HepG2 (cell line): ENCODE measurements around the gene CKLF. TPM values are rescaled to one million over a fixed set of nuclear protein-coding genes. Genes with fewer than 3 reads are reported as not detected.

Source experiments
- AKNA ChIP-seq: sonication (generic); formaldehyde crosslinking; IDR thresholded peaks from 2 replicates; pipeline ENCODE4 v1.4.0; 2020; ENCODE audit warnings: missing genetic modification reagents, borderline replicate concordance
- ATF6 ChIP-seq: sonication (generic); formaldehyde crosslinking; conservative IDR thresholded peaks from 2 replicates; pipeline ENCODE4 v1.4.0; 2020; ENCODE audit warnings: missing genetic modification reagents
- CHD4 ChIP-seq: fragments of 200-600 bp; sonication (generic); IDR thresholded peaks from 2 replicates; pipeline ENCODE4 v1.7.0; 2017; ENCODE audit warnings: mild to moderate bottlenecking, low read length, borderline replicate concordance
- GLI4 ChIP-seq: sonication (generic); formaldehyde crosslinking; IDR thresholded peaks from 2 replicates; pipeline ENCODE4 v1.5.1; 2020; ENCODE audit warnings: missing genetic modification reagents, mild to moderate bottlenecking, moderate library complexity, borderline replicate concordance
- GMEB1 ChIP-seq: sonication (generic); formaldehyde crosslinking; IDR thresholded peaks from 2 replicates; pipeline ENCODE4 v1.5.1; 2020; ENCODE audit warnings: missing genetic modification reagents, mild to moderate bottlenecking, borderline replicate concordance
- GTF3A ChIP-seq: sonication (generic); formaldehyde crosslinking; conservative IDR thresholded peaks from 2 replicates; pipeline ENCODE4 v1.4.0; 2020; ENCODE audit warnings: mild to moderate bottlenecking, missing genetic modification reagents
- KMT2B ChIP-seq: IDR thresholded peaks from 2 replicates; pipeline ENCODE4 v1.6.1; 2016; ENCODE audit warnings: missing genetic modification reagents, missing compliant biosample characterization
- MEIS2 ChIP-seq: sonication (generic); formaldehyde crosslinking; IDR thresholded peaks from 2 replicates; pipeline ENCODE4 v1.9.0; 2021; ENCODE audit warnings: mild to moderate bottlenecking, missing genetic modification reagents
- NR0B2 ChIP-seq: sonication (generic); formaldehyde crosslinking; IDR thresholded peaks from 2 replicates; pipeline ENCODE4 v1.4.0; 2020; ENCODE audit warnings: mild to moderate bottlenecking, missing genetic modification reagents
- SIX1 ChIP-seq: sonication (generic); formaldehyde crosslinking; IDR thresholded peaks from 2 replicates; pipeline ENCODE4 v1.4.0; 2020; ENCODE audit warnings: missing genetic modification reagents, borderline replicate concordance
- TFDP2 ChIP-seq: sonication (generic); formaldehyde crosslinking; IDR thresholded peaks from 2 replicates; pipeline ENCODE4 v1.4.0; 2020; ENCODE audit warnings: missing genetic modification reagents
- U2AF1 ChIP-seq: fragments of 200-400 bp; formaldehyde crosslinking; optimal IDR thresholded peaks from 2 replicates; pipeline ENCODE3; 2017; ENCODE audit warnings: mild to moderate bottlenecking, low read depth, low read length
- ZFP37 ChIP-seq: sonication (generic); formaldehyde crosslinking; IDR thresholded peaks from 2 replicates; pipeline ENCODE4 v1.4.0; 2020; ENCODE audit warnings: missing genetic modification reagents, borderline replicate concordance
- ZFY ChIP-seq: sonication (generic); formaldehyde crosslinking; IDR thresholded peaks from 2 replicates; pipeline ENCODE4 v1.4.0; 2020; ENCODE audit warnings: missing genetic modification reagents
- ZNF337 ChIP-seq: sonication (generic); formaldehyde crosslinking; IDR thresholded peaks from 2 replicates; pipeline ENCODE4 v1.5.1; 2020; ENCODE audit warnings: missing genetic modification reagents, low read depth, mild to moderate bottlenecking, borderline replicate concordance
- ZNF510 ChIP-seq: sonication (generic); formaldehyde crosslinking; IDR thresholded peaks from 2 replicates; pipeline ENCODE4 v1.4.0; 2020; ENCODE audit warnings: low read depth, mild to moderate bottlenecking, missing genetic modification reagents
- ZNF543 ChIP-seq: sonication (generic); formaldehyde crosslinking; IDR thresholded peaks from 2 replicates; pipeline ENCODE4 v1.4.0; 2020; ENCODE audit warnings: mild to moderate bottlenecking, missing genetic modification reagents
- ZSCAN30 ChIP-seq: sonication (generic); formaldehyde crosslinking; IDR thresholded peaks from 2 replicates; pipeline ENCODE4 v1.5.0; 2020; ENCODE audit warnings: mild to moderate bottlenecking, missing genetic modification reagents
- polyA plus RNA-seq, 8 experiments: library from polyadenylated mRNA; depleted of rRNA in 3 of 8; stranded (reverse) in 7 of 8; unstranded in 1 of 8; fragments of >200 nt; fragmentation: Illumina TruSeq in 4 of 8; extraction: Trizol in 4 of 8; gene quantifications; 2 replicates each; pipeline versions ENCODE4 v1.2.1 to v1.2.3, GENCODE V29; 2011 to 2016; ENCODE audit warnings: low read depth in 4 of 8, missing spikeins in 1 of 8, mixed read lengths in 1 of 8; ENCODE audit not compliant: insufficient read depth in 1 of 8
- total RNA-seq, 5 experiments: library from RNA; depleted of rRNA; stranded (reverse); fragments of >200 nt; fragmentation: Illumina TruSeq; extraction: Trizol; gene quantifications; 2 replicates each; pipeline ENCODE4 v1.2.3, GENCODE V29; 2016; ENCODE audit warnings: low read depth in 1 of 5

Gene CKLF
- total and polyA plus RNA-seq, 2 of the 13 experiments (the other 11 are each of a cell fraction or from before 2014, with no cell fraction given) = 120 to 167 TPM

GRCh38 chr16:66603537-66604375 is 51.4 kb downstream of the CKLF start (continued):
- TF ChIP-seq SIX1 (CRISPR knock-in tag) (no peak), ZNF510 (CRISPR knock-in tag) (0 out of 2 replicates have a peak, but pooled peaks have one; percentile 37), CHD4 (no peak), ZFP37 (CRISPR knock-in tag) (no peak), GTF3A (CRISPR knock-in tag) (no peak), ZFY (CRISPR knock-in tag) (no peak), MEIS2 (CRISPR knock-in tag) (no peak), ZNF337 (CRISPR knock-in tag) (0 out of 2 replicates have a peak, but pooled peaks have one; percentile 56), ZNF543 (0 out of 2 replicates have a peak, but pooled peaks have one; percentile 26), ZSCAN30 (no peak), GLI4 (CRISPR knock-in tag) (peak; percentile 39; the same call in 1 of the 2 replicates), AKNA (no peak), U2AF1 (peak; percentile 33), TFDP2 (CRISPR knock-in tag) (no peak), KMT2B (CRISPR knock-in tag) (peak; percentile 32; the same call in 1 of the 2 replicates), NR0B2 (peak; percentile 40; the same call in 1 of the 2 replicates), GMEB1 (peak; percentile 57), ATF6 (CRISPR knock-in tag) (no peak)
